Measurements from ENCODE around the gene TNIP2. TPM values are rescaled to one million over a fixed set of nuclear protein-coding genes. Genes with fewer than 3 reads are reported as not detected.
A peak's percentile ranks its signal among the peaks of the same experiment; 100 is the strongest.

The TNIP2 gene
- total and polyA plus RNA-seq, 2 of the 13 experiments (the other 11 are each of a cell fraction or from before 2014, with no cell fraction given) = 25.6 to 38.0 TPM

- peak; percentile 60 for TF ChIP-seq SOX13 (IDR thresholded peaks at IDR 0.05)
- TF ChIP-seq SOX13 (CRISPR knock-in tag; conservative IDR thresholded peaks at IDR 0.05 in 1 of 2, IDR thresholded peaks at IDR 0.05 in 1 of 2) = peak in 1 of 2 experiments; percentile 82; a peak in 2 of 4 replicates
- no peak for TF ChIP-seq ZNF563 (CRISPR knock-in tag; IDR thresholded peaks at IDR 0.05)
- peak; percentile 76 for TF ChIP-seq KMT2B (CRISPR knock-in tag; IDR thresholded peaks at IDR 0.05)
- TF ChIP-seq, protein P1, sequence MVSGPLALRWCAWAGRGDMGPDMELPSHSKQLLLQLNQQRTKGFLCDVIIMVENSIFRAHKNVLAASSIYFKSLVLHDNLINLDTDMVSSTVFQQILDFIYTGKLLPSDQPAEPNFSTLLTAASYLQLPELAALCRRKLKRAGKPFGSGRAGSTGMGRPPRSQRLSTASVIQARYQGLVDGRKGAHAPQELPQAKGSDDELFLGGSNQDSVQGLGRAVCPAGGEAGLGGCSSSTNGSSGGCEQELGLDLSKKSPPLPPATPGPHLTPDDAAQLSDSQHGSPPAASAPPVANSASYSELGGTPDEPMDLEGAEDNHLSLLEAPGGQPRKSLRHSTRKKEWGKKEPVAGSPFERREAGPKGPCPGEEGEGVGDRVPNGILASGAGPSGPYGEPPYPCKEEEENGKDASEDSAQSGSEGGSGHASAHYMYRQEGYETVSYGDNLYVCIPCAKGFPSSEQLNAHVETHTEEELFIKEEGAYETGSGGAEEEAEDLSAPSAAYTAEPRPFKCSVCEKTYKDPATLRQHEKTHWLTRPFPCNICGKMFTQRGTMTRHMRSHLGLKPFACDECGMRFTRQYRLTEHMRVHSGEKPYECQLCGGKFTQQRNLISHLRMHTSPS (CRISPR knock-in tag; IDR thresholded peaks at IDR 0.05; ENCODE audit: low read depth) = peak; percentile 84; the same call in 1 of the 2 replicates
- peak; percentile 90; the same call in 1 of the 2 replicates for TF ChIP-seq ARNT2 (CRISPR knock-in tag; IDR thresholded peaks at IDR 0.05; ENCODE audit: low read depth)
- TF ChIP-seq, protein P2, sequence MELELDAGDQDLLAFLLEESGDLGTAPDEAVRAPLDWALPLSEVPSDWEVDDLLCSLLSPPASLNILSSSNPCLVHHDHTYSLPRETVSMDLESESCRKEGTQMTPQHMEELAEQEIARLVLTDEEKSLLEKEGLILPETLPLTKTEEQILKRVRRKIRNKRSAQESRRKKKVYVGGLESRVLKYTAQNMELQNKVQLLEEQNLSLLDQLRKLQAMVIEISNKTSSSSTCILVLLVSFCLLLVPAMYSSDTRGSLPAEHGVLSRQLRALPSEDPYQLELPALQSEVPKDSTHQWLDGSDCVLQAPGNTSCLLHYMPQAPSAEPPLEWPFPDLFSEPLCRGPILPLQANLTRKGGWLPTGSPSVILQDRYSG (CRISPR knock-in tag; IDR thresholded peaks at IDR 0.05) = no peak
- peak; percentile 59; the same call in 1 of the 2 replicates for TF ChIP-seq BORCS8-MEF2B (CRISPR knock-in tag; IDR thresholded peaks at IDR 0.05)
- TF ChIP-seq ATRX (CRISPR knock-in tag; IDR thresholded peaks at IDR 0.05; ENCODE audit: borderline replicate concordance) = no peak
- no peak for TF ChIP-seq ZNF549 (CRISPR knock-in tag; IDR thresholded peaks at IDR 0.05)
- peak; percentile 95; the same call in 1 of the 2 replicates for TF ChIP-seq KDM3A (CRISPR knock-in tag; IDR thresholded peaks at IDR 0.05; ENCODE audit: low read depth)
- no peak for TF ChIP-seq GTF2F1 (IDR thresholded peaks at IDR 0.05; ENCODE audit: low read length)
- no peak for TF ChIP-seq ZHX2 (IDR thresholded peaks at IDR 0.05; ENCODE audit: low read depth)
- TF ChIP-seq ZHX2 (CRISPR knock-in tag; IDR thresholded peaks at IDR 0.05; ENCODE audit: borderline replicate concordance) = no peak
- no peak for TF ChIP-seq NONO (IDR thresholded peaks at IDR 0.05)
- peak; percentile 51 for TF ChIP-seq NONO (CRISPR knock-in tag; conservative IDR thresholded peaks at IDR 0.05)
Measured at GRCh38 chr4:2800691-2801596, 44.8 kb upstream of the TNIP2 start (continued).
